KG1 (cell line): ENCODE results near the gene GSN.

Source experiments
- DNase-seq: peaks from one replicate; lab custom pipeline; 2025; lab: John Stamatoyannopoulos, UW

GSN gene

DNA sequence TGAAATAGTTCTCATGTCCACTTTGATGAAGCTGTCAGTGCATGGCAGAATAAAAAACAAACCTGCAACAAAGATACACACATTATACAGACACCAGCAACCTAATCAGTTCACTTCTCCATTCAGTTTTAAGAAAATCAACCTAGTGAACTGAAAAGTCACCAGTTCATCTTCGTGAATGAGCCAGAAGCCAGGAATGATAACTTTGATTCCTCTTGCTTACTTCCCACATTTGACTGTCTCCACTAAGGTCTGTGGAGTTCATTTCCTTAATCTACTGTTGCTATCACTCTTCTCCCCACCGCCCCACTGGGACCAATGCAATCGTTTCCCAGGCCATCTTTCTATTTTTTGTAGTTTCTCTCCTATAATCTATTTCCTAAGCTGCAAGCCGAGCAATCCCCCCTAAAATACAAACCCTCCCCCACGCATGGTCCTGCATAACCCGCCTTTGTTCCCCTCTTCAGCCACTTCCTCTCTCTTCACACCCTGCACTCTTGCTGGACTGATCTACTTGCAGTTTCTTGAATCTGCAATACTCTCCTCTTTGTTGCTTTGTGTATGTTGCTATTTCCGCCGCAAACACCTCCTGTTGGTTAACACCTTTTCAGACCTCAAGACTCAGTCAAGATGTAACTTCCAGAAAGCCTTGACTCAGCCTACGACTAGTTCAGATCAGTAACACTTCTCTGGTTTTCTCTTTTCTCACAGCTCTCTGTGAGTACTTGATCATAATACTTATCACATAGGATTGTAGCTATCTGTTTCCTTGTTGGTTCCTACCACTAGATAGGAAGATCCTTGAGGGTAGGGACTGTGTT is 85.5 kb downstream of the GSN start:
- no peak for DNase-seq

DNA sequence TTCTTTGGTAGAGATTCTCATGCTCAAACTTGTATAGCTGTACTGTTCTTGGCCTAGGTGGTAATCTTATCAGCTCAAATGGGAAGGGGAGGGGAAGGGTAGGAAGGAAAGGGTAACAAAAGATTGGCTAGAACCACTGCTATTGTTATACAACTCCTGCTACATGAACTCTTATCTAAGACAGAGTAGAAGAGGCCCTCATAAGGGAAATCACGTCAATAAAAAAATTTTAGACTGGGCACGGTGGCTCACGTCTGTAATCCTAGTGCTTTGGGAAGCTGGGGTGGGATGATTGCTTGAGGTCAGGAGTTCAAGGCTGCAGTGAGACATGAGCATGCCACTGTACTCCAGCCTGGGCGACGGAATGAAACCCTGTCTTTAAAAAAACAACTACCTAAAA is 86.2 kb downstream of the GSN start:
- no peak for DNase-seq

DNA sequence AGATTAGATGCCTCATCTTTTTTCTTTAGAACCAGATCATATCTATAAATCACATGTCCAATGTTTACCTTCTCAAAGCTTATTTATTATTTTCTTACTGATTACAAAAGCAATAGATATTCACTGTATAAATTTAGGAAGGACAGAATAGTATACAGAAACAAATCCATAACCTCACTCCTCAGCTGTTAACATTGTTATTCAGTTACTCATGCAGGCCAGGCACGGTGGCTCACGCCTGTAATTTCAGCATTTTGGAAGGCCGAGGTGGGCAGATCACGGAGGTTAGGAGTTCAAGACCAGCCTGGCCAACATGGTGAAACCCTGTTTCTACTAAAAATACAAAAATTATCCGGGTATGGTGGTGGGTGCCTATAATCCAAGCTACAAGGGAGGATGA is 86.8 kb downstream of the GSN start:
- DNase-seq, result no peak

DNA sequence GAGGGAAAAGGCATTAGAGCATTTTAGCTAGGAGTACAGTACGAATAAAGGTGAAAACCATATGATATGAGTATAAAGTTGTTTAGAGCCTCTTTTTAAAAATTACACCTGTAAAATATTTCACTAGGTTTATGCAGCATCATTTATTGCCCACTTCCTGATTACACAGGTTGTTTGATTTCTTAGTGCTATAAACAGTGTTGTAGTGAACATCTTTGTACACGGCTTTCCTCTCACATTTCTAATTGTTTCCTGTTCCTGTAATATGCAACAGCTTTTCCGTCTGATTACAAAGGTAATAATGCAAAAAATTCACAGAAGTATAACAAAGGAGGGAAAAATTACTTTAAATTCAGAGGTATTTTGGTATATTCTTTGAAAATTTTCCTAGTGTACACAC is 89.0 kb downstream of the GSN start:
- no peak for DNase-seq

DNA sequence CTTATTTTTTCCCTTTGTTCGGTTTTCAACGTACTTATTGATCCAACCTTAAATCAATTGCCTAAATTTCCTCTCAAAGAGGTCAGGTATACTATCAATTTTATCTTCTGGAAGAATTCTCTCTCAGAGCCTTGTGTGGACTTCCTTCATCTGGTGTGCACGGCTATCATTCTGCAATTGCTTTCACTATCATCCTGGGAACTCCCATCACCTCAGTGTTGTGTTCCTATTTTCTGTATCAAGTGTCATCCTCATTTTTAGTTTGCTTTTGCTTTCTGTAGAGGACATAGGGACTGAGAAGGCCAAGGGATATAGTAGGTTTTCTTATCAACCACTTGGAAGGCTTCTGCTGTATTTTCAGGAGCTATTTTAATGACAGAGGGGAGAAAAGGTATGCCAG is 90.8 kb downstream of the GSN start:
- no peak for DNase-seq

DNA sequence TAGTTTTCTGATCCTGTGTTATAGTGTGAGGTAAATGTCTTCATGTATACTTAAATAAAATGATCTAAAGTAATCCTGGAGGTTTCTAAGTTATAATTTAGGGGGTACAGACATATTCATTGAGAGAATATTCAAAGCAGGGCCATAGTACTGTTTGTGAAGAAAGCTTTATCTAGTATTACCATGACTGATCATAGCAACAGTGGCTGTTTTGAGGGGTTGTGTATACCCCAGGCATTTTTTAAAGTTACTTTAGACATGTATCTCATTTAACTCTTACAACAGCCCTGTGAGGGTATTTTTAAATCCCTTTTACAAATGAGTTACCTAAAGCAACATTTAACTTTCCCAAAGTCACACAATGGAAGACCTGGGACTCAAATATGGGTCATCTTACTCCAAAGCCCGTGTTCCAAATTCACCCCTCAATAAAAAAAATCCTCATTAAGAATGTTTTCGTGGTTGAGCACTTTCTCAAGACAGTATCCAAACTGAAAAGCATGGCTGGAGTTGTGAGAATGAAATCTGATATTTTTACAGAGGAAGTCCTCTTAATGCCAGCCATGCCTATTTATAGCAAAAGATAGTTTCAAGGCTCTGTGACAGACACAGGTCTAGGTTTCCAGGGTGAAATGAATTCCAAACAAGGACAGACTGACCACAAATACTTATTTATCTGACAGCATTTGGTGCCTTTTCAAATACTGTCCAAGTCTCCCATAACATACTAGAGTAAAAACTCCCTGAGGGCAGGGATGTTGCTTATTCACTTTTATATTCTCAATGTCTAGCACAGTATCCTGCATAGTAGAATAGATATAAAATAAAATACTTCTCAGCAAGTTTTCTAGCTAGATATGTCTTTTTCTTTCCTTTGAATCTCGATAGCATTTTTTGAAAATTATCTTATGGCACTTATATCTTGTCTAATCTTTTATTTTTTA is 91.7 kb downstream of the GSN start:
- no peak for DNase-seq

DNA sequence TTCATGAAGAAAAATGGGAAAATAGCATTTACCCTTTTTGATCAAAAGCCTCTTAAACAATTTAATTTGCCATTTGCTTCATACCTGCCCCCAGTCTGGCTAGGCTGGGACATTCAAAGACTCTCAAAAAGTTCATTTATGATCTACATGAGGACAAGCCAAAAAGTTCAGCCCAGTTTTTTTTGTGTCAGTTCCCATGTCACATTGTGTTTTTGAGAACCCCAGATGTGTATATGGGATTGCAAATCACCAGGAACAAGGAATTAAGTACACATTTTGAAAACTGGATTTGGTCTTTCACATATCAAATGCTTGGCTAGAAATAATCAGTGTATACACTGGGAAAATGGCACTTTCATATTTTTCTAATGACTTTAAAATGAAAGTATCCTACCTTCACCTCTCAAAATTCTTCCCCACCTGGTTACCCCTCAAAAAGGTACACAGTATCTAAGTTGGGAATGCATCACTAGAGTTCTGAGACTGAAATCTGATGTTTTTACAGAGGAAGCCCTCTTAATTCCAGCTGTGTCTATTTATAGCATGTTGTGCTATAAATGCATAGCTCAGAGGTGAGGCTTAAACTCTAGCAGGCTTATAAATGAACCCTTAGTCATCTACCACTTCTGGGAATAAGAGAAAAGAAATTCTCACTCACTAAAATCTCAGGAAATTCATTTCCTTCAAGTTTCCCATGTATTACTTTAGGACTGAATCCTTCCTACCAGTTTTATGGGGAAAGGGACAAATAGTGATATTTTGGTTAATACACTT is 92.8 kb downstream of the GSN start:
- no peak for DNase-seq

DNA sequence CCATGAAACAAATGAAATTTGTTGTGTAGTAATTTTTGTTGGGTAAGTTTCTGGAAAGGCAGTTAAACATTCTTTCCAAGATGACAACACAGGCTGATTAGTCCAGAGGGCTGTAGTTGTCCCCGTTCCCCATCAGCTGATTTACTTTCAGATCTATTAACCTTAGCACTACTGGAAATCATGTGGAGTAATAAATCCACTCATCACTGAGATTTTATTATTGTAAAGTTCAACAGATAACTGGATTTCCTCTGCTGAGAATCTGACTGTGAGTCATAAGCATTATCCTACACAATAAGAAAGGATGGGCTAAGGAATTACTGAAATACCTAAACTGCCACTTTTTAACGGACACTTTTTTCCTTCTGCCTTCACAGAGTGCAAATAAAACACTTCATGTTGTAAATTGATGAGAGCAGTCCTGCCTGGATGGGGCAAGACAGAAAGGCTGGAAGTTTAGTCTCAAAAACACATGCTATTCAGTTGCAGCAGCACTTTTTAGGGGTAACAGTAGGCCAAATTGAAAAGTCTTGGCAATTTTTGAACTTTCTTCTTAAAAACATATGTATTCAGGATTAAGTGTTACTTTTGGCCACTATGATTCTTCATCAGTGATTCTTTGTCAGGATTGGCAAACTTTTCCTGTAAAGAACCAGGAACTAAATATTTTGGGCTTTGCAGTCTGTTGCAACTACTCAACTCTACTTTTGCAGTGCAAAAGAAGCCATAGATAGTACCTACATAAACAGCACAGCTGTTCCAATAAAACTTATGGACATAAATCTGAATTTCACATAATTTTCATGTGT is 95.1 kb downstream of the GSN start:
- no peak for DNase-seq

DNA sequence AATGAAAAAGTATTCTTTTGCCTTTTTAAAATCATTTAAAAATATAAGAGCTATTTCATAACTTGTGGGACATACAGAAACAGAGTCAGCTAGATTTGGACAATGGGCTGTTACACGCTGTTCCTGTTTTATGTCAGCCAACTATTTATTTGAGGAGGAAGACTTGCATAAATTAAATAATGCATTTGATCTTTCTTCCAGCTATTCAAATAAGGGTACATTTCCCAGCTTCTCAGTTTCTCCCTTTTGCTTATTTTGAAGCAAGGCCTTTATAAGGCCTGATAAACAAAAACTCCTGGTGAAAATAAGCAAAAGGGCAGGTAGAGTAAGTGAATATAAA is 95.6 kb downstream of the GSN start:
- DNase-seq, result no peak

DNA sequence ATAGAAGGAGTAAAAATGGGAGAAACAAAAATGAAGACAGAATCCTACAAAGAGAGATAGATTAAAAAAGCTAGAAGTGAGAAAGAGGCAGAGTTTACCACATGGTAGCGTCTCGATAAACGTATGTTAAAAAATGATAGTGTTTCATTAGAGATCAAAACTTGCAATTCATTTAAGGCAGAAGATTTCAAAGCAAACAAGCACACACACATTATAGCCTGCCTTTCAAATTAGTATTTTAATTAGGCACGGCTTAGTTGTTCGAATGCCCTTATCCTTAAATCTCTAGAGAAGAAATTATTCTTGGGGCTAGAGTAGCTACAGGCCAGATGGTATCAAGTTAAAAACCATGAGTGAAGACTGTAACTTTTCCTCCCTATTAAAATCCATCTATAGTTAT is 96.1 kb downstream of the GSN start:
- DNase-seq, result no peak

DNA sequence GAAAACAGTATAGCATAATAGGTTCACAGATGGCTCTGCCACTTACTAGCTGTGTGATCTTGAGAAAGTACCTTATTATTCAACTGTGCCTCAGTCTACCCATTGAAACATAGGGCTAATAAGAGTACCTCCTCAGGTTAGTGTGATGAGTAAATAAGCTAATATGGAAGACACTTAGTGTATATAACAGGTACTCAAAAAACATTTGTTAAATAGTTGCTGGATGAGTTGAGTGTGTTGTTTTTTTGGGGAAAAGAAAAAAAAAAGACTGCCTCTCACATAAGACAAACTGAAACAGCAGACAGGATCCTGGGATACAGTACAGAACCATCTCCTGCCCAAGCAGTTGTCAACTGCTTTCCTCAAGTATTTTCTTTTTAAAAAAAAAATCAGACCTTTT is 96.9 kb downstream of the GSN start:
- DNase-seq, result no peak

DNA sequence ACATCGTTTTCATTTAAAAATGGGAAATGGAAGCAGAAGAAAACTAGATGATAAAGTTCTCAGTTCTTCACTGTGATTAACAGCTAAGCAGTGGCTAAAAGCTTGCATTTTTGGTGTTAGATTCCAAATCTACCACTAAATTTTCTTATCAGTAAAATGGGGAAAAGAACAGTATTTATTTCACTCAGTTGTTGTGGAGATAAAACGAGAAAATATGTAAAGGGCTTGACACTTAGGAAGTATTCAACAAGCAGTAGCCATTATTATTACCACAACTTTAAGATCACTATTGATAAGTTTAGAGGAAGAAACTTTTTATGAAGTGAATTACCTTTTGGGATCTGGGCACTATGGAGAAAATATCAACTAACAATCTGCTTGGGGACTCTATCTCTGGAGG is 97.6 kb downstream of the GSN start:
- DNase-seq, result no peak

DNA sequence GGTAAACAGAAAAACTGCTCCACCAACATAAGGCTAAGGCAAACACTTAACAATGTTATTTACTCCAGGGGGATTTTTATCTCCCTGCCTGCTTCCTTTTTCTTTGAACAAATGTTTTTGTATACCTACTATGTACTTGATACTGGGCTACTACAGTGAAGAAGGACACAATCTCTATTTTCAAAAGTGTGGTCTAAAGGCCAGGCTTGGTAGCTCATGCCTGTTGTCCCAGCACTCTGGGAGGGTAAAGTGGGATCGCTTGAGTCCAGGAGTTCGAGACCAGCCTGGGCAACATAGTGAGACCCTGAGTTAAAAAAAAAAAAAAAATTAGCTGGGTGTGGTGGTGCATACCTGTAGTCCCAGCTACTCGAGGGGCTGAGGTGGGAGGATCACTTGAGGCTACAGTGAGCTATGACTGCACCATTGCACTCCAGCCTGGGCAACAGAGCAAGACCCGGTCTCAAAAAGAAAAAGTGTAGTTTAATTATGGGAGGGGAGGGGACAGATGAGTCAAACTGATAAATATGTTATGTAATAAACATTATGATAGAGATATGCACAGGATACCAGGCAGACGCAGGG is 98.7 kb downstream of the GSN start:
- DNase-seq, result no peak

DNA sequence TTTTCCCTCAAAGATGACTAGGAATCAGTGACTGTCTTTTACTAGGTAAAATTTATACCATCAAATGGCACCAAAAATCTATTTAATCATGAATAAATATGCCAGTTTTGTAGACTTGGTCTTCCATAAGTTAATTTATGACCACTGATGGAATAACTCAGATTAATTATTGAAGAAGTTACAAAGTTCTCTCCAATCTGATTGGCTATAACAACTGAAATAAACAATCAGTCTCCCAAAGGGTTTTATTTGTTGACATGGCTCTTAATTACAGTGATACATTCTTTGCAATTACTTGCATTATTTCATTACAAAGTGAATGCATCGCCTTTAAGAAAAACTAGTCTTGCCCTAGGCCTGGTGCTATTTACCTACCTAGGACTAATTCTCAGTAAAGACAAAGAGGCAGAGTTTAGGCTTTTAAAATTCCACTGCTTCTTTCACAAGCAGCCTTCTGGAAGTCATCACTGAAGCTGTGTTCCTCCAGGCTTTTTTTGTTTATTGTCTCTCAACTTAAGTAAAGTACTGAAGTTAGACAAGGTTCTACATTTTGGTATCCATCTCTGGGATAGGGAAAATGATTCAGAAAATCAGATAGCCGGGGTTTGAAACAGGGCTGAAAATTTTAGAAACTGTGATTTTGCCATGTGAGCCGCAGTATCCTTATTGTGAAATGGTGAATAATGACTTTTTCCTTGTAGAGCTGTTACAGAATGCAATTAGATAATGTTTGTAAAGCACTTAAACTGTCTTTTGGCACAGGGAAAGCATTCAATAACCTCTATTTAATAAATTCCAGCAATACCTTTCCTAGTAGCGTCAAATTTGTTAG is 99.6 kb downstream of the GSN start:
- no peak for DNase-seq

DNA sequence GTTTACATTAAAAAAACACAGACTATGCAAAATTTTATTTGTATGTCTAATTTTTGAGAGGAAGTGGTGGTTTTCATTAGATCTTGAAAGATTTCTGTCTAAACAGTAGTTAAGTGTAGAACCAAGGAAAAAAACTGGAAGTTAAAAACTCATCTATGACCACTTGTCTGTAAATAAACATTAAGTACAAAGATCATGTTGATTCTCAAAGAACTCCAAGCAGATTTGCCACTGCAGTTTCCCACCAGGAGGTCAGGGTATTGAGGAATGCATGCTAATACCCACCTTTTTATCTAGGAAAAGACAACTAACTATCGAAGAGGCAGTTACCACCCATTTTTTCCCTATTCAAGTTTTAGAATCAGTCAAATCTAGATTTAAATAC is 100.2 kb downstream of the GSN start:
- DNase-seq, result no peak

DNA sequence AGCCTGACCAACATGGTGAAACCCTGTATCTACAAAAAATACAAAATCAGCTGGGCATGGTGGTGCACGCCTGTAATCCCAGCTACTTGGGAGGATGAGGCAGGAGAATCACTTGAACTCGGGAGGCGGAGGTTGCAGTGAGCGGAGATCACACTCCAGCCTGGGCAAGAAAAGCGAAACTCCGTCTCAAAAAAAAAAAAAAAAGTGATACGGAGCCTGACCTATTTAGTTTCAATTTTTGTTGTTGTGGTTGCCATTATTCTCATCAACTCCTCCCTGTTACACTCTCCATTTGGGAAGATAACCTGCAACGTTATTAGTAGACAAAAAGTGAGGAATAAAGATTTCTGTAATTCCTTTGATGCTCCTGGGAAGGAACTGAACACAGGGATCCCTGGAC is 100.8 kb downstream of the GSN start:
- DNase-seq, result no peak

DNA sequence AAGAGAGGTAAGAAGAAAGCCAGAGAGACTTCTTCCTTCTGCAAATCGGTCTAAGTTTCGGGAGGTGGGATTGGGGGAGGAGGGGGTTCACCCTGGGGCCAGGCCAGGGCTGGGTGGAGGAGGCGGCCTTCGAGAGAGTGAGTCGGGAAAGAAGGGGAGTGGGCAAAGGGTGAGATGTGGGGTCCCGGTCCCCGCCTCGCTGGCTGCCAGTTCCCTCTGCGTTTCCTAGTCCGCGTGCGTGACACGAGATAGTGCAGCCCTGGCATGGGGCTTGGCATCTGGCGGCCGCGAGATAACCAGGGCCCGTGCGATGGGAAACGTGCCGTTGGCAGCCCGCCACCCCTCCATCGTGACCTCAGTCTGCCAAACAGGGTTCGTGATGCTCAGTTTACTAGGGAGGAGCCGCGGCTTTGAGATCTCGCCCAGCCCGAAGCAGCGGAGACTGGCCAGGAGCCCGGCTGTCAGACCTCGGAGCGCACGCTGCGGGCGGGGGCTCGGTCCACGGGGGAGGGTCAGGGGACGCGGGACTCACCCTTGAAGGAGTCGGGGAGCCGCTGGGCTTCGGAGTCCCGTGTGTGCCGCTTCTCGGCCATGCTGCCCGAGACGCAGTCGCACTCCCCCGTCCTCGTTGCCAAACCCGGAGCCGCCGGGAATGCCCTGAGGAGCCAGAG is 101.8 kb downstream of the GSN start, which contains the start of gene STOM:
Gene STOM (minus strand): TSS at position 656 of the 671 bp plus-strand sequence. CDS start 63 bp downstream, at position 593.
- peak; percentile 79 for DNase-seq

DNA sequence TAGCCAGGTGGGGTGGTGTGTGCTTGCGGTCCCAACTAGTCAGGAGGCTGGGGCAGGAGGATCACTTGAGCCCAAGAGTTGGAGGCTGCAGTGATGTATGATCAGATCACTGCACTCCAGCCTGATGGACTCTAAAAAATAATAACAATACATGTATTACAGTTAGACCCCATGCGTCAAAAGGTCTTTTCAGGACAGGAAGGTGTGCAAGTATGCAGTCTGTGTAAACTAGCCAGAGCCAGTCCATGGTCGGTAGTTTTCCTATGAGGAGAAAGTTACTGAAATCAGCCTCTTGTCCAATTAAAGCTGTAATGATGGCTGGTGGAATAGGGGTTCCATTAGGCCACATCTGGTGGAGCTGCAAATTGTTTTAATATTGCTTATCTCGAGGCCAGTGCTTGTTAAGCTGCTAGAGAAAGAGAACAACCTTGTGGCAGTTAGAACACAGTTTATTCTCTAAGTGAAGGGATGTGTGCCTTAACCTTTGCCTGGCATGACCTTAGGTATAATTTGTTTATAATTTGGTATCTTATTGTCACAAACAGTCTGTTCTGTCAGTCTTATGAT is 103.6 kb downstream of the GSN start:
- no peak for DNase-seq

DNA sequence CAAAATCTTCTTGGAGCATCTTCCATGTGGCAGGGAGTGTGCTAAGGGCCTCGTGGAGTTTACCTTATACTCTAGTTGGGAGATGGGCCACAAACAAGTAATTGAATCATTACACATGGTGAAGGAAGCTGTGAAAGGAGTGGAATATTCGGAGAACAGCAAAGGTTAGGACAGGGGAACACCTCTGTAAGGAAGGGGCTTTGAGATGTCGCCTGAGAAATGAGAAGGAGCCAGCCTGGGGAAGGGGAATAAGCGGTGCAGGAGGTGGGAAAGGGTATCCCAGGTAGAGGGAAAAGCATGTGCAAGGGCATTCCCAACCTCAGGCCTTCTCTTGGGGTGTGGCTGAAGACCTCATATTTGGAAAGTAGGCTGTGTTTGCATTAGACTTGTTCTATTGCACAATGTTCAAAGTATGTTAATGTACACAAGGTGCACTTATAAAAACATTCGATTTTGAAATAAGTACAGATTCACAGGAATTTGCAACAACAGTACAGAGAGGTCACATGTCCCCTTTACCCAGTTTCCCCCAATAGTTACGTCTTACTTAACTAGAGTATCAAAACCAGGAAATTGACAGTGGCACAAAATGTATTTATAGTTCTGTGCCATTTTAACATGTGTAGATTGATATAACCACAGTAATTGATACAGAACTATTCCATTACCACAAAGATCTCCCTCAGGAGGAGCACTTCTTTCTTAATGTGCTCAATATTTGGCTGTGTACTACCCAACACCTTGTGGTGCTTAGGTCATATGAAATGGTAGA is 104.5 kb downstream of the GSN start:
- DNase-seq, result no peak
